Measurements from ENCODE around the gene COL8A1. TPM values are rescaled to one million over a fixed set of nuclear protein-coding genes. Genes with fewer than 3 reads are reported as not detected.

The COL8A1 gene
- total and polyA plus RNA-seq, 8 donors = 0.24 to 10.1 (median 0.59) TPM

DNA sequence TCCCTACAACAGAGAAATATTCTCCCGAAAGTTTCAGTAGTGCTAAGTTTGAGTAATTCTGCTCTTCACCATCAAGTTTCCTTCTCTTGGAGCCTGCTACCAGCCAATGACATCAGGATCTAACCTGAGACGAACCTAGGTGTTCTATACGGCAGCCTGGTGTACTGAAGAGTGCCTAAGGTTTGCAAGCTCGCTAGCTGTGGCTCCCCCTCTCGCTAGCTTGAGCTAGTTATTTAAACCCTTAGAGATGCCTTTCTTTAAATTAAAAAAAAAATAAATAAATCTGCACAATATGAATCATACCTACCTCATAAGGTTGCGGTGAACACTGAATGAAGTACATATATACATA lies 1.4 kb upstream of the COL8A1 start:
- peak in 1 of 4 donors; percentile 26 for ATAC-seq
- no peak for DNase-seq
- intact Hi-C loops (cut with DNase I) = no loop called here
- TF ChIP-seq CTCF (IDR thresholded peaks at IDR 0.05) = no peak
- H3K36me3 ChIP-seq = no peaks in the 10 kb centered on the region
- FAIRE-seq = no peak
- WGBS, 2 donors = 14 to 34% methylated on average over 6 of the region's 6 CpGs
- no peaks in the 10 kb centered on the region for H3K9me3 ChIP-seq
- no peak overlapping the region for H3K27ac ChIP-seq
- H3K4me3 ChIP-seq = peak overlapping the region in 2 of 4 donors; percentile 13 to 33
- peaks cover 0 to 9% (median 5%) of the 10 kb centered on the region in 3 donors for H3K4me1 ChIP-seq
- peaks cover 0 to 29% (median 5%) of the 10 kb centered on the region in 4 donors for H3K27me3 ChIP-seq

- H3K4me3 ChIP-seq = peak overlapping the region in 2 of 4 donors; percentile 13 to 33
- no peak for FAIRE-seq
- intact Hi-C loops (cut with DNase I) = no loop called here
- no peak overlapping the region for H3K27ac ChIP-seq
- peak in 2 of 6 donors; percentile 49 to 56 for DNase-seq
- no peaks in the 10 kb centered on the region for H3K36me3 ChIP-seq
- WGBS, 2 donors = 2 to 4% methylated on average over 22 of the region's 22 CpGs
- peak in 3 of 4 donors; percentile 30 to 37 (median 36) for ATAC-seq
- H3K4me1 ChIP-seq = peaks cover 0 to 9% (median 5%) of the 10 kb centered on the region in 3 donors
- TF ChIP-seq CTCF (IDR thresholded peaks at IDR 0.05) = no peak
- peaks cover 0 to 29% (median 5%) of the 10 kb centered on the region in 4 donors for H3K27me3 ChIP-seq
- H3K9me3 ChIP-seq = no peaks in the 10 kb centered on the region
Observed at GRCh38 chr3:99637368-99638111, 854 bp upstream of the COL8A1 start.

GRCh38 chr3:99639579-99639978 lies 1.2 kb downstream of the COL8A1 start:
- H3K9me3 ChIP-seq = no peaks in the 10 kb centered on the region
- intact Hi-C loops (cut with DNase I) = no loop called here
- TF ChIP-seq CTCF (IDR thresholded peaks at IDR 0.05) = no peak
- 36 to 48% methylated on average over 1 of the region's 1 CpG for WGBS, 2 donors
- peaks cover 0 to 9% (median 5%) of the 10 kb centered on the region in 3 donors for H3K4me1 ChIP-seq
- no peak for FAIRE-seq
- H3K36me3 ChIP-seq = no peaks in the 10 kb centered on the region
- no peak overlapping the region for H3K27ac ChIP-seq
- H3K27me3 ChIP-seq = peaks cover 0 to 29% (median 8%) of the 10 kb centered on the region in 4 donors
- ATAC-seq = no peak
- DNase-seq = no peak
- H3K4me3 ChIP-seq = no peak overlapping the region

GRCh38 chr3:99640214-99640851 lies 1.9 kb downstream of the COL8A1 start:
- H3K4me3 ChIP-seq = no peak overlapping the region
- H3K36me3 ChIP-seq = no peaks in the 10 kb centered on the region
- H3K27ac ChIP-seq = no peak overlapping the region
- WGBS, 2 donors = 72 to 79% methylated on average over 6 of the region's 6 CpGs
- no peak for ATAC-seq
- no peak for DNase-seq
- FAIRE-seq = no peak
- H3K27me3 ChIP-seq = peaks cover 0 to 29% (median 8%) of the 10 kb centered on the region in 4 donors
- TF ChIP-seq CTCF (IDR thresholded peaks at IDR 0.05) = no peak
- intact Hi-C loops (cut with DNase I) = no loop called here
- peaks cover 0 to 9% (median 5%) of the 10 kb centered on the region in 3 donors for H3K4me1 ChIP-seq
- no peaks in the 10 kb centered on the region for H3K9me3 ChIP-seq

GRCh38 chr3:99641480-99641879 lies 3.1 kb downstream of the COL8A1 start:
- no peak for DNase-seq
- no peak overlapping the region for H3K27ac ChIP-seq
- TF ChIP-seq CTCF (IDR thresholded peaks at IDR 0.05) = no peak
- 30 to 54% methylated on average over 2 of the region's 2 CpGs for WGBS, 2 donors
- H3K4me1 ChIP-seq = peaks cover 0 to 9% (median 5%) of the 10 kb centered on the region in 3 donors
- H3K36me3 ChIP-seq = no peaks in the 10 kb centered on the region
- FAIRE-seq = no peak
- no peaks in the 10 kb centered on the region for H3K9me3 ChIP-seq
- no peak overlapping the region for H3K4me3 ChIP-seq
- ATAC-seq = no peak
- peaks cover 0 to 22% (median 3%) of the 10 kb centered on the region in 4 donors for H3K27me3 ChIP-seq
- intact Hi-C loops (cut with DNase I) = no loop called here
